GM18907 (cell line): ENCODE results near the gene UPK2.
"Not testable (repeated sequence)": the region's sequence is repeated elsewhere in the genome, so short reads cannot be mapped to it uniquely, and the experiment has no call there.

Experiments used
- ATAC-seq: cut with Tn5 transposase; IDR thresholded peaks from one replicate; pipeline ENCODE4 v1.9.1; 2021; ENCODE audit warnings: mild to moderate bottlenecking, moderate library complexity; ENCODE audit not compliant: unreplicated experiment

Gene UPK2

DNA sequence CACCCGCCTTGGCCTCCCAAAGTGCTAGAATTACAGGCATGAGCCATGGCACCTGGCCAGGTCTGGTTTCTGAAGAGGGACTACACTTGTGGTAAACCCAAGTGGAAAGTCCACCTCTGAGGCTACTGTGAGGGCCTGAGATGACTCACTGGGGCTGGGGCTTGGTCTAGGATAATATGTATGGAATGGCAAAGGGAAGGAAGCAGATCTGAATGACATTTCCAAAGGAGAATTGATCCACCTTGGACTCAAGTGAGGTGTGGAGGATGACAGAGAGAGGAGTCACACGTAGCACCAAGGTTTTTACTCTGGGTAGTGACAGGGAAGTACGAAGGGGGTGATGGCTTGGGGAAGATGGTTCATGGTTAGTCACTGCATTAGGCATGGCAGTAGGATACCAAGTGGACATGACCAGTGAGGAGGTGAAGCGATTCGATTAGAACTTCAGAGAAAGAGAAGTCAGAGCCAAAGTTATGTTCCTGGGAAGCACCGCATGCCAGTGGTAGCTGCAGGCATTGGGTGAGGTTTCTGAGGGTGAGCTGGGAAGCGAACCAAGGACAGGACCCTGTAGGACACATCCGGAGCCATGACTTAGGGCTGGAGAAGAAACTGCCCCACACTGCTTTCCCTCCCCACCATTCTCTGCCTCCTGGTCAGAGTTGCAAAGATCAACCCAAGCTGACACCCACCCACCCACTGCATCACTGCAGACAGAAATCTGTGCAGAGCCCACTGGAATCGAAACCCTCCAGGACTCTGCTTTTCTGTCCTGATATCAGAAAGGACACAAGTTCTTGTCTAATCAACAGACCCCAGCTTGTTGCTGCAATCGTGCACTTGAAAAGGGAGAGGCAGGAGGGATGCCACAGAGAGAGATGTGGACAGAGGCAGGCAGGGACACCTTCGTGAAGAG is 17.4 kb upstream of the UPK2 start:
- ATAC-seq, result no peak

DNA sequence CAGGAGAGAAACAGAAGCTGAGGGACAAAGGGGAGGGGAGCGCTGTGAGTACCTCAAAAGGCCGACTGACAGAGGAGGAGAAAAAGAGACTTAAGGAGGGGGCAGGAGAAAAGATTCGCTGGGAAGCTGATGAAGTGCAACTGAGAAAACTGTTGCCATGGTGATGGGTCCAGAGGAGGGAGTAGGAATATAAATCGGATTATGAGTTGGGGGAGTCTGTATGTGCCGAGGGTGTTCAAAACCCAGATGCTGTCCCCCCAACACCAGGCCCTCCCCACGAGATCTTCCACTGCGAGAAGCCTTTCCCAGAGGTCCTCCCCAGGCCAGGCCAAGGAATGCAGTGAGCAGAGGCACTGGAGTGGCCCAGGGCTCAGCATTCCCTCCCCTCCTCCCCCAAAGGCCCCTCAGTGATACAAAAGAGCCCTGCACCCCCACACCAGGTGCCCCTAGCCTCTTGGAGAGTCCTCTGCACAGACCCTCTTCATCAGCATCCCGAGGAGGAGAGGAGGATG is 16.6 kb upstream of the UPK2 start:
- no peak for ATAC-seq

DNA sequence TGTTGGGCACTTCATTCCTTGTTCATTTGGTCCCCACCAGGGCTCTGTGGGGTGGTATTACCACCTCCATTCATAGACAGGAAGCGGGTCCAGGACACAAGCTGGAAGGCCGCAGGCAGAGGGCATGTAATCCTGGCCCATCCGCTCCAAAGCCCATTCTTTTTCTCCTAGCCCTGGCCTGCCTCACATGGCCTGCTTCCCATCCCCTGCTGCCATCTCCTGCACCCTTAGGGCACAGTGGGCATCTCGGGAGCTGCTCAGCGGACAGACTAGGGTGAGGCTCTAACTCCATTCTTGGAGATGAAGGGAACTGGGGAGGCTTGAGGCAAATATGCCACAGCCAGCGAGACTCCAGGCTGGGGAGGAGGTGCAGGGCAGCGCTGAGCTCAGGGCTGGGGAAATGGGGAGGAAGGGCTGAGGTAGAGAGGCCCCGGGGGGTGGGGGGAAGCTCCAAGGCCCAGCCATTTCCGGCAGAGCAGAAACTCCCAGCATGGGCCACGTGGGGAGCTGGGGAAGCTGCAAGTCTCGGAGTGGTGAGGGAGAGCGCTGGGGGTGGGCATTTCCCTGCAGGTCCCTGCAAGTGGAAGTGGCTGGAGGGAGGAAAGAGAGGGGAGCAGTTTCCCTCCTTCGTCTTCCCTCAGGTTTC is 16.0 kb upstream of the UPK2 start:
- no peak for ATAC-seq

DNA sequence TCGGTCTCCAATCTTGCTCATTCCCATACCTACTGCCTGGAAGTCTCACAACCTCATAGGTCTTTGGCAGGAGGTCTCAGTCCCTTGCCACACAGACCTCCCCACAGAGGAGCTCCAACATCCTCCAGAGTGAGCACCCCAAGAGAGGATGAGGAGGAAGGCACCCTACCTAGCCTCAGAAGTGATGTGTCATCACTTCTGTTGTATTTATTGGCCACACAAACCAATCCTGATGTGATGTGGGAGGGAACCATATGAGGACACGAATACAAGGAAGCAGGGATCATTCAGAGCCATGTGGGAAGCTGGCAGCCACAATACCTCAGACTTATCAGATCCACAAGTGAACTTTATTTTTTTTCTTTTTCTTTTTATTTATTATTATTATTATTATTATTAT is 9.0 kb upstream of the UPK2 start:
- ATAC-seq, result no peak

DNA sequence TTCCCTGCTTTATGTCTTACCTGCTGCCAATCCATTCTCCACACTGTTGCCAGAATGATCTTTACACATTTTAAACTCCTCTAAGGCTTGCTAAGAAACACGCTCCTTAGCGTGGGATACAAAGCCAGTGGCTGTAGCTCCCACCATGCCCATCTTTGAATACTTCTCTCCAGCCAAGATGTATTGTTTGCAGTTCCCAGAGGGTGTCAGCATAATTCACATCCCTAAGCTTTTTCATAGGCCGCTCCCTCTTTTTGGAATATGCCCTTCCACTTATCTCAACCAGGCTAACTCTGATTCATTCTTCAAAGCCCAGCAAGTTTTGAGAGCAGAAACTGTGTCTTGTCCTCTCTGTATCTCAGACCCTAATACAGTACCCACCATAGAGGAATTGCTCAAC is 8.1 kb upstream of the UPK2 start:
- no peak for ATAC-seq

DNA sequence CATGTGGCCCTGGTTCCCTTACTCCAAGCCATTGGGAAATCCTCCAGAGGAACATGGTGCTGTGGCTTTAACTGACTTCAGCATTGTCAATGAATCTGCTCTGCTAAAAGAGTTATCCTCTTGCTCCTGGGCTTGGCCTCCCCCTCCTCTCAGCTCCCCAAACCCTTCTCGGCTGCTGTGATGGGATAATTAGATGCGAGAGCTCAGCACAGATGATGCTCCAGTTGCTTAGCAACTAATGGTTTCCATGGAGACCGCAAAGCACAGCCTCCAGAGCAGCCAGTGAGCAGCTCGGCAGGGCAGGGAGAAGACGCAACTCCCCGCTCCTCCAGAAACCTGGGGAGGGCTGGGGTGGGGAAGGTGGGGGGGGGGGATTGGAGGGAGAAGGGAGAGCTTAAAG is 2.8 kb upstream of the UPK2 start:
- no peak for ATAC-seq

DNA sequence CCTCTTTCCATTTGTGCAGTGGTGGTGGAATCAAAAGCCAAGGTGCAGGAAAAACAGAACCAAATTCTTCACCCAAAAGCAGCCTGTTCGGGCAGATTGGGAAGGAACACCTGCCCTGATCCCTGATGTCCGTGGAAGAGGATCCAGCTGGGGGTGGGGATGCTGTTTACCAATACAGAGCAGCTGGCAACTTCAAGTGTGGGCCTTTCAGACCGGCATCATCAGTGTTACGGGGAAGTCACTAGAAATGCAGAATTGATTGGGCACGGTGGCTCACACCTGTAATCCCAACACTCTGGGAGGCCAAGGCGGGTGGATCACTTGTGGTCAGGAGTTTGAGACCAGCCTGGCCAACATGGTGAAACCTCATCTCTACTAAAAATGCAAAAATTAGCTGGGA is 2.1 kb upstream of the UPK2 start:
- ATAC-seq, result not testable (repeated sequence)

DNA sequence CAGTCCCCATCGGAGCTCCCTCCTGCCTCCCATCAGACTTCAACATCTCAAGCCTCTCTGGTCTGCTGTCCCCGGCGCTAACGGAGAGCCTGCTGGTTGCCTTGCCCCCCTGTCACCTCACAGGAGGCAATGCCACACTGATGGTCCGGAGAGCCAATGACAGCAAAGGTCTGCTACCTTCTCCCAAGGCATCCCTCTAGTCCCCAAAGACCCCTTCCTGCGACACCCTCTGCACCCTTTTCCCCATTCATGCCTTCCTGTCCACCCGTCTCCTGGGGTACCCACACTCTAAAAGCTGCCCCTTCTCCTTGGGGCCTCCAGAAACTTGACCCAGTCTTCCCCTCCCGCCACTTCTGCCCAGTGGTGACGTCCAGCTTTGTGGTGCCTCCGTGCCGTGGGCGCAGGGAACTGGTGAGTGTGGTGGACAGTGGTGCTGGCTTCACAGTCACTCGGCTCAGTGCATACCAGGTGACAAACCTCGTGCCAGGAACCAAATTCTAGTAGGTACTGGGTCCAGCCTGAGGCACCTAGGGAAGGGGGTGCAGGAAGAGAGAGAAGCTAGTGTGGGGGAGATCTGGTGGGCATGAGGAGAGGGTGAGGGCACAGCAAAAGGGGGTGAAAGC is 860 bp downstream of the UPK2 start:
- no peak for ATAC-seq

DNA sequence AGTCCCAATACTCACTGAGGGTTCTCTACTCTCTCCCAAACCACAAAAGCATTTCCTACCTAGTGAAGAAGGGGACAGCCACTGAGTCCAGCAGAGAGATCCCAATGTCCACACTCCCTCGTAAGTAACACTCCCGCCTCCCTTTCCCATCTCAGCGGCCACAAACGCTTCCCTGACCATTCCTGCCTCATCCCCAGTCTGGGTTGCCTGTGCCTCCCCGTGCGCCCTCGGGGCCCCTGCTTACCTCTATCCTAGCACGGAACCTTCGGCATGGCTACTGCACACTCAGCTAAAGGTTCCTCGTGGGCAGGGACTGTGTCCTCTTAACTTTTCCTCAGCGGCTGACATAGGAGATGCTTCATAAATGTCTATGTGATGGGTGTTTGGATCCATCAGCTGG is 1.5 kb downstream of the UPK2 start:
- no peak for ATAC-seq

DNA sequence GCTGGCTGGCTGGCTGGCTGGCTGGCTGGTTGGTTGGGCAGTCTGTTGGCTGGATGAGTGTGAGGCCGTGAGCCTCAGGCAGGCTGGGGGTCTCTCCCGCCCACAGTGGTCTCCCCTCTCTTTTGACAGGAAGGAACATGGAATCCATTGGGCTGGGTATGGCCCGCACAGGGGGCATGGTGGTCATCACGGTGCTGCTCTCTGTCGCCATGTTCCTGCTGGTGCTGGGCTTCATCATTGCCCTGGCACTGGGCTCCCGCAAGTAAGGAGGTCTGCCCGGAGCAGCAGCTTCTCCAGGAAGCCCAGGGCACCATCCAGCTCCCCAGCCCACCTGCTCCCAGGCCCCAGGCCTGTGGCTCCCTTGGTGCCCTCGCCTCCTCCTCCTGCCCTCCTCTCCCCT is 1.9 kb downstream of the UPK2 start:
- no peak for ATAC-seq

DNA sequence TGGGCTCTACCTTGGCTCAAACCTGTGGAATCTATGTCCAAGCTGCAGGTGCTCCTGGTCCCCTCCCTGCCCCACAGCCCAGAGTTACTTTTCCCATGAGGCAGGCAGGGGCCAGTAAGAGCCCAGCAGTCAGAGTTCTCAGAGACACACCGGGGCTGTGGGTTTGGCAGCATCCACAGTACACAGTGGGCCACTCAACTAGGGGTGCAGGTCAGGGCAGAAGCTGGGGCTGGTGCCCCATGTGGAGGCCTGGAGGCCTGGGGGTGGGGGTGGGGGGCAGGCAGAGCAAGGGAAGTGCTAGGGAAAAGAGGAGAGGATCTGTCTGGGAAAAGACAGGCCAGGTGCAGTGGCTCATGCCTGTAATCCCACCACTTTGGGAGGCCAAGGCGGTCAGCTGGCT is 2.5 kb downstream of the UPK2 start:
- ATAC-seq, result no peak

DNA sequence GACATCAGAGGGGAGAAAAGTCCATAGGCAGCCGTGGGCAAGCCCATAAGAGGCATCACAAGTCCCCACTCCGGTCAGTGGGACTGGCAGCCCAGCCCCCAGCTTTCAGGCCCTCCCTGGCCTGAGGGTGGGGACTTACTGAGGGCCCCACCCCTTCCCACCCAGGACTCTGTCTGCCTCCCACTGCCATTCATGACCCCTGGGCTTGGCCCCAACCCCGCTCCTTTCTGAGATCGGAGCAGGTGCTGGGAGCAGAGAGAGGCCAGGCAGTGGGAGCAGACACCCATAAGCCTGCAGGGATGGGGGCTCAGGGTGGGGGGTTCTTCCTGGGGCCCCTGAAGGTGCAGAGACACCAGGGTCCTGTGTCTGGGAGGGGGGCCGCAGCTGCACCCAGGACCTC is 5.1 kb downstream of the UPK2 start:
- no peak for ATAC-seq

DNA sequence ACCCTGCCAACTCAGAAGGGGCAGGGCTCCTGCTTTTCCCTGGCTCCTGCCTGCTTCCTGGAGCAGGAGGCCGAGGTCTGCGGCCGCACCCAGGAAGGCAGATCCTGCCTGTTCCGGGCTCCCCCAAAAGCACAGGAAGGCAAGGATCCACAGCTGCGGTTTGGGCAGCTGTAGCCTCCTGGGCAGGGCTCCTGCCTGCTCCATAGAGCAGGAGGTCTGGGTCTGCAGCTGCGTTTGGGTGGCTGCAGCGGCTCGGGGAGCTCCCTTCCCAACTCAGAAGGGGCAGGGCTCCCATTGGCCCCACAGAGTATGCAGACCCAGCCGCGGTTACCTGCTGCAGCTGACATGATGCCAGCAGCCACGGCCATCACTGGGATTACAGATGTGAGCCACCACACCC is 5.5 kb downstream of the UPK2 start:
- ATAC-seq, result no peak

DNA sequence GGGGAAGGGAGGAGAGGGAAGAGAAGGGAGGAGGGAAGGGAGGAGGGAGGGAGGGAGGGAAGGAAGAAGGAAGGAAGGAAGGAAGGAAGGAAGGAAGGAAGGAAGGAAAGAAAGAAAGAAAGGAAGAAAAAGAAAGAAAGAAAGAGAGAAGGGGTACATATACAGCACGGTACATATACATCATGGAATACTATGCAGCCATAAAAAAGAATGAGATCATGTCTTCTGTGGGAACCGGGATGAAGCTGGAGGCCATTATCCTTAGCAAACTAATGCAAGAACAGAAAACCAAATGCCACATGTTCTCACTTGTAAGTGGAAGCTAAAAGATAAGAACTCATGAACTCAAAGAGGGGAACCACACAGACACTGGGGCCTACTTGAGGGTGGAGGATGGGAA is 13.4 kb downstream of the UPK2 start:
- ATAC-seq, result not testable (repeated sequence)

DNA sequence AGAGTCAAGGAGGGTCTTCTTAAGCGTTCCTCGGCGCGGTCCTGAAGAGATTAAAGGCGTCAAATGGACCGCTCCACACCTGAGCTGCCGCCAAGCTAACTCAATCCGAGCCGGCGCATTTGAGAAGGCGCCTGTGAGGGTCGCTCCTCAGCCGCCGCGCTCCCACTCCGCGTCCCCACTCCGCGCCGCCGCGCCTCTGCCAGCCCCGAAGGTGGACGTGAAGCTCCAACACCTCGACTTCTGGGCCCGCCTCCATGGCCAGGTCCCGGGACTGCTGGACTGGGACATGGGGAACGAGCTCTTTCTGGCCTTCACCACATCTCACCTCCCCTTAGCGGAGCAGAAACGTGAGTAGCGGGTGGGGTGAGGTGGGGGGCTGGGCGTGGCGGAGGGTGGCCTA is 15.5 kb downstream of the UPK2 start, which contains the start of gene FOXR1:
Gene FOXR1, plus strand, starts transcription at position 116 of the 400 bp plus-strand sequence. Its CDS starts 171 bp downstream, at position 287.
- ATAC-seq, result no peak

DNA sequence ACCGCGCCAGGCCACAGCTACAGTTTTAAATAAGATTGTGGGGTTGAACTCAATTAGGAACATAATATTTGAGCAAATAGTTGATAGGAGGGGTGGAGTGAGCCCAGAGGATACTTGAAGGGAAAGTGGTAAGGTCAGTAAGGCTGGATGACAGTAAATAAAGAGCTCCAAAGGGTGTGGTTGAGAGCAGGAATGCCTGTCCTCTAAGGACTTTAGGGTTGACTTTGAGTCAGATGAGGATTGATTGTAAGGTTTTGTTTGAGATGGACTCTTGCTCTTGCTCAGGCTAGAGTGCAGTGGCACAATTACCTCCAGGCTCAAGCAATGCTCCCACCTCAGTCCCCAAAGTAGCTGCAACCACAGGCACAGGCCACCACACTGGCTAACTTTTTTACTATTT is 17.9 kb downstream of the UPK2 start:
- no peak for ATAC-seq

DNA sequence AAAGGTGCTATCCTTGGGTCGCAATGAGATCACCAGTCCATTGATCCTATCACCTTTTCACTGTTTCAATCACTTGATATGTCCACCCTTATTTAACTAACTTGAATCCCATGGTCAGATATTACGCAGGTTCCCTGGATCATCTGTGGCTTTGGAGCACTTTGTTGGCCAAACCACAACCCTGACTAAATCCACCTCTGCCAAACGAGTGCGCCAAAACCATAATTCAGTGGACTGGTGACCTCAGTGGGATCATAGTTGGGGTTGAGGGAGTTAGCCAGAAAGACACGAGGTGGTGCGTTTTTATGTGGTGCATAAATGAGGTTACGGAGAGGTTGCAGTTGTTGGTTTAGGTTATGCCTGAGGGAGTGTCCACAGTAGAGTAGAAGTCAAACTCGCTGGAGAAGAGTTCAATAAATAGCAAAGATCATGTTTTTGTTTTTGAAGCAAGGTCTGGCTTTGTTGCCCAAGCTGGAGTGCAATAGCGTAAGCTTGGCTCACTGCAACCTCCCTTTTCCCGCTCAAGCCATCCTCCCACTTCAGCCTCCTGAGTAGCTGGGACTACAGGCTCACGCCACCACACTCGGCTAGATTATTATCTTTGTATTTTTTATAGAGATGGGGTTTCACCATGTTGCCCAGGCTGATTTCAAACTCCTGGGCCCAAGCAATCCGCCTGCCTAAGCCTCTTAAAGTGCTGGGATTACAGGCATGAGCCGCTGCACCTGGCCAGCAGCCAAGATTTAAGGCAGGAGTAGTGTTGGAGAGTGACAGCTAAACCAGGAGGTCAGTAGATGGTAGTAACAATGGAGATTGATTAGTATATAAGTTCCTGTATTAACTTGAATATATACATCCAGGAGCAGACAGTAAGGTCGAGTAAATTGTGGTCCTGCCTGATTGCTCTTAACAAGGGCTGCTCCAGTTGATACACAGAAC is 19.9 kb downstream of the UPK2 start:
- no peak for ATAC-seq

DNA sequence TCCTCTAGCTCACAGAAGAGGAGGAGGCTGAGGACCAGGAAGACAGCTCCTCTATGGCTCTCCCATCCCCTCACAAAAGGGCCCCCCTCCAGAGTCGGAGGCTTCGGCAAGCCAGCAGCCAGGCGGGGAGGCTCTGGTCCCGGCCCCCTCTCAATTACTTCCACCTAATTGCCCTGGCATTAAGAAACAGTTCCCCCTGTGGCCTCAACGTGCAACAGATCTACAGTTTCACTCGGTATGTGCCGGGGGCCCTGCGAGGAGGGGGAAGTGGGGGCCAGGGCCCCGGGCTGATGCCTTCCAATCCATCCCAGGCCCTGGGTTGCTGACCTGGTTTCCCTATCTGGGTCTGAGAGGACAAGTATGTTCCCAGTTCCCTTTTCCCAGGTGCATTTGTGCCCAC is 23.3 kb downstream of the UPK2 start:
- no peak for ATAC-seq

DNA sequence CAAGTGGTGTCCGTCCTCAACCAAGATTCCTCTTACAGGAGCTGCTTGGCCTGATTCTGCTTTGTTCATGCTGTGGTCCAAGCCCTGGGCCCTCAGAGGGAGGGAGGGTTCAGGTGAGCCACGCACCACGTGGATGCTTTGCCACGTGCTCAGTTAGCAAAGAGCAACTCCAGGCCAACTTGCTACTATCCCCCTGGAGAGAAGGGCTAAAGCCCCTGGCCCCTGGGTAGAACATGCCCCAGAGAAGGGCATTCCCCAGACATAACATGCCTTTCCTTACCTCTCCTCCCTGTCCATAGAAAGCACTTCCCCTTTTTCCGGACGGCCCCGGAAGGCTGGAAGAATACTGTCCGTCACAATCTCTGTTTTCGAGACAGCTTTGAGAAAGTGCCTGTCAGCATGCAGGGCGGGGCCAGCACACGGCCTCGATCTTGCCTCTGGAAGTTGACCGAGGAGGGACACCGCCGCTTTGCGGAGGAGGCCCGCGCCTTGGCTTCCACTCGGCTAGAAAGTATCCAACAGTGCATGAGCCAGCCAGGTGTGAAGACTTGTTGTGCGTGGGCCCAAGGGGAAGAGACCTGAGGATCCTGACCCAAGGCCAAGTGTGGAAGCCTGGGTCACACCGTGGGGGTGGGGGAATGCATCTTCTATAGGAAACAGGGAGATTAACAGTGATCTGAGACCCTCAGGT is 24.2 kb downstream of the UPK2 start:
- no peak for ATAC-seq

DNA sequence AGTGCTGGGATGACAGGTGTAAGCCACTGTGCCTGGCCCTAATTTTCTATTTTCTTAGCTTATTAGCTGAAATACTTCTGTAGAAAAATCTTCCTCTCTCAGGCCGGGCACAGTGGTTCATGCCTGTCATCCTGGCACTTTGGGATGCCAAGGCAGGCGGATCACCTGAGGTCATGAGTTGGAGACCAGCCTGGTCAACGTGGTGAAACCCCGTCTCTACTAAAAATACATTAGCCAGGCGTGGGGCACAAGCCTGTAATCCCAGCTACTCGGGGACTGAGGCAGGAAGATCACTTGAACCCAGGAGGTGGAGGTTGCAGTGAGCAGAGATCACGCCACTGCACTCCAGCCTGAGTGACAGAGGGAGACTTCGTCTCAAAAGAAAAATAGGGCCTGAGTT is 28.2 kb downstream of the UPK2 start:
- ATAC-seq, result not testable (repeated sequence)
